IPS-NIHi11 (cell line): Measurements from ENCODE around the gene JAG2.

Source experiments
- DNase-seq: peaks from one replicate; pipeline ENCODE4 v3.0.0; 2012; ENCODE audit warnings: mixed read lengths, low spot score

The JAG2 gene

GRCh38 chr14:105168496-105168978, at the start of gene JAG2:
JAG2 (minus strand) TSS chr14:105168776; CDS start chr14:105168420, 356 bp downstream.
- peak; percentile 83 for DNase-seq

GRCh38 chr14:105217774-105218173, 49.2 kb upstream of the JAG2 start:
- no peak for DNase-seq

DNA sequence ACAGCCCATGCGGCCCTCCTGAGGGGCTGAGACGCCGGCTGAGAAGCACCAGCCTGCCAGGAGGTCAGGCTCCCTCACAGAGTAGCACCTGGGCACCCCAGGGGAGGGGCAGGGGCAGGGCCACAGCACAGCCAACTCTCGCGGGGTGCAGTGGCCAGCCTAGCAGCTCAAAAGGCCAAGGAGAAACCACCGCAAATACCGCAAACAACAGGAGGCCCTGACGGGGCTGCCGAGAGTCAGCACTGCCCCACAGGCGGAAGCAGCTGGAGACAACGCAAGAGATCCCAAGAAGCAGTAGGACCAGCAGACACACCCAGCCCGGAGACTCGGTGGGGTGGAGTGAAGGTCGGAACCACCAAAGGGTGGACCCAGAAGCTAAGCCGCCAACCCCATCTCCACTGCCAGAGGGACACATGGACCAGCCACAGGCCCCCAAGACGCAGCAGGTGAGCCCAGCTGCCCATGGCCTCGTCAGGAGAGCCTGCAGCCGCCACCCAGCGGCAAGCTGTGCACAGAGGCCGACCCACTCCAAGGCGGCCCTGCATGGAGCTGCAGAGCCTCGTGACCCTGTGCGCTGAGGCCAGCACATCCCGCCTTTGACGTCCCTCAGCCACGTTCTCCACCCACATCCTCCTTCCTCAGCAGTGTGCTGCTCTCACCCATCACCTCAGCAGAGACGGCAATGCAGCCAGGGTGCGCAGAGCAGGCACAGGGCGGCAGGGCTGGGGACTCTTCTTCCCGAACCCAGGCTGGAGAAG, 48.1 kb upstream of the JAG2 start:
- no peak for DNase-seq

DNA sequence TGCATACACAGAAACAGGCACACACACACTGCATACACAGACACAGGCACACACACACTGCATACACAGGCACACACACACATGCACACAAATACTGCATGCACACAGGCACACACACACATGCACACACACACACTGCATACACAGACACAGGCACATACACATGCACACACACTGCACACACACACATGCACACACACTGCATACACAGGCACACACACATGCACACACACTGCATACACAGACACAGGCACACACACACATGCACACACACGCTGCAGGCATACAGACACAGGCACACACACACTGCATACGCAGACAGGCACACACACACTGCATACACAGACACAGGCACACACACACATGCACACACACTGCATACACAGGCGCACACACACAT, 47.0 kb upstream of the JAG2 start:
- no peak for DNase-seq

DNA sequence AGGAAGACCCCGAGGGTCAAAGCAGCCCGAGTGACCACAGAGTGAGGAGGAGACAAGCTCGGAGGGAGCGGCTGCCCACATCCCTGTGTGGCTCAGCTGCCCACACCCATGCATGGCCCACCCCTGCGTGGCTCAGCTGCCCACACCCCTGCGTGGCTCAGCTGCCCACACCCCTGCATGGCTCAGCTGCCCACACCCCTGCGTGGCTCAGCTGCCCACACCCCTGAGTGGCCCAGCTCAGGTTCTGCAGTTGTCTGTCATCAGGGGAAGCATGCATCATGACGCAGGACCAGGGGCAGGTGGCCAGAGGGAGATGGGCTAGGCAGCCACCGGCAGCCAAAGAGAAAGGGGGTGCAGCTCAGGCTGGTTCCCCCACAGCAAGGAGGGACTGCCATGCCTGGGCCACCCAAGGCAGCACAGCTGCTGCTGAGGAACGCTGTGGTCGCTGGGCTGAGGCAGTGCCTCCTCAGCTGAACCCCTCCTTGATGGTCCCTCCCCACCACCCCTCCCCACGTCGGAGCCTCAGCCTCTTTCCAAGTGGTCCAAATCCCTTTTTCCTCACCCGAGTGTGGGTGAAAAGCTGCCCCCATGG, 45.8 kb upstream of the JAG2 start:
- no peak for DNase-seq

DNA sequence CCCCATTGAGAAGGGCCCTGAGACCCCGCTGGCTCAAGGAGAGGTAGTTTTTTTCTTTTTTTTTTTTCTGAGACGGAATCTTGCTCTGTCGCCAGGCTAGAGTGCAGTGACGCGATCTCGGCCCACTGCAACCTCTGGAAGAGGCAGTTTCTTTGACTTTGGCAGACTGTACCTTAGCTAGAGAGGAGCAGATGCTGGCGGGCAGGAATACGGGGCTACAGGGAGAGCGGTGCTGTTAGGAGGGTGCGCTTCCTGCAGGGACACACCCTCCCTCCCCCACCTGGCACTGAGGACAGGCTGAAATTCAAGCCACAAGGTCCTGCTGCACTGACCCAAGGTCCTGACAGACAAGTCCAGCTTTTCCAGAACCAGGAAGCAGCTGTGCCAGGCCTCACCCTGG, 44.8 kb upstream of the JAG2 start:
- DNase-seq, result no peak

GRCh38 chr14:105212541-105213300, 44.1 kb upstream of the JAG2 start:
- DNase-seq, result no peak

GRCh38 chr14:105211758-105212089, 43.1 kb upstream of the JAG2 start:
- DNase-seq, result no peak

DNA sequence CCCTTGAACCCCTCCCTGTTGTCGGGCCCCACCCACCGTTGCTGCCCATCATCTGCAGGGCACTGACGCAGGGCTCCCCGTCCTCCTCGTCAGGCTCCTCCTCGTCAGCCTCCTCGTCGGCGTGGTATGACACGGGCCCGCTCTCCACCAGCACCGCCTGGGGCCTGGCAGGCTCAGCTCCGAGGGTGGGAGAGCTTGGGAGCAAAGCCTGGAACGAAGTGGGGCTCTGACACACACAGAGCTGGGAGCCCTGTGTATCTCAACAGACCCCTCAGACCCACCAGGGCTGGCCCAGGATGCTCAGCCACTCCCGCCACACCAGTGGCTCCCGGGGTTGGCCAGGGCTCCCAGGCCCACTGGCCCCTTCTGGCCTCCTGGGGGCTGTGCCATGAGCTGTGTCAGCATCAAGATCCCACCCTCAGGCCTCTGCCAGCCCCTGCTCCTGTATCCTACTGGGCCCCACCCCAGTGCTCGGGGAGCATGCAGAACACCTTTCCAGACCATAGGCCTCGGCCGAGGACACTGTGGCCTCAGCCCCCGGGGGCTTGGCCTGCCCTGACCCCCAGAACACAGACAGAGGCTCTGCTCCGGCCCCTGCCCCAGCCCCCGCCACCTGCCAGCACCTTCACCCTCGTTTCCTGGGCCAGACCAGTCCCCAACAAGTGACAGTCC, 42.6 kb upstream of the JAG2 start:
- no peak for DNase-seq

DNA sequence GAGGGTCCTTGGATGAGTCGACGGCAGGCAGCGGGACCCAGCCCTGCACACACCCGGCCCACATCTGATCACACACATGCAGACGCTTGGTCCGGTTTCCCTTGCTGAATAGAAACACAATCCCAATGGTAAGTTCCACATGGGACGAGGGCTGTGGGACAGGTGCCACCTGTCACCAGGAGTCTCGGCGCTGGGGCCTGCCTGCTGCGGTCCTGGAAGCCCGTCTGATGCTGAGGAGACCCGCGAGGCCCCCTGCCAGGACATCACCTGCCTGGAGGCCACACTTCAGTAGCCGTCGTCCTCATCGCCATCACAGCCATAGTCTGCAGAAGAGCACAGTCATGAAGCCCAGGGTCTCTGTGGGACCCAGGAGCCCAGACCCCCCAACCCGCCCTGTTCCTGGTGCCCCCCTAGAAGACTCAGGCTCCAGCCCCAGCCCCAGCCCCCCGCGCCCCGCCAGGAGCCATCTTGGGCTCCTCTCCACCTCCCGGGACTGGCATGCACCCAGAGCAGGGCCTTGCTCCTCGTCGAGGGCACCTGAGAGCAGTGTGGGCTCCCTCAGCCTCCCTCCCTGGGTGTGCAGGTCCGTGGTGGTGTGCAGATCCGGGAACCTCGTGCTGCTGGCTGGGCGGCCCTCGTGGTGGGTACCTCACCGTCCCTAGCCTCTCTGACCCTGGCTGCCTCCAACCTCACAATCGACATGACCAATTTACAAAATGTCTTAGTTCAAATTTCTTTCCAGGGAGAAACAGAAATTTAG, 41.9 kb upstream of the JAG2 start:
- DNase-seq, result no peak

GRCh38 chr14:105209646-105210045, 41.1 kb upstream of the JAG2 start:
- DNase-seq, result no peak

GRCh38 chr14:105209091-105209490, 40.5 kb upstream of the JAG2 start:
- no peak for DNase-seq

- DNase-seq, result no peak
Measured at GRCh38 chr14:105208738-105209075, 40.1 kb upstream of the JAG2 start.

GRCh38 chr14:105207996-105208737, 39.6 kb upstream of the JAG2 start:
- no peak for DNase-seq

DNA sequence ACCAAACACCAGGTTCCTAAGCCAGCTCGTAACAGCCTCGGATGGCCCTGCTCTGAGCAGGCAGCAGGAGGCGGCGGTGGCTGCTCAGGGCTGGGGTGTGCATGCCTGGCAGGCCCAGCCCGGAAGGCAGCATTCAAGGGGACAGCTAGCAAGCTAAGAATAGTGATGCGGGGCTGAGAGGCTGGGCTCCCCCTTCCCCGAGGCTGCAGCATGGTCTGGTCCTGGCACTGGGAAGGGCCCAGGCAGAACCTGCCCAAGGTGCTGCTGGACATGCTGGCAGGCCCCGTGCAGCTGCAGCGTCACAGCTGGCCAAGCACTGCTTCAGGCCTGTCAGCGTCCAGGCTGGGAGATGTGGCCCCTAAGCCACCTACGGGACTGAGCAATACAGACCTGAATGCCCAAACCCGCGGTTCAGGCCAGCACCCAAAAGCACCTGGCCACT, 38.9 kb upstream of the JAG2 start:
- DNase-seq, result peak; percentile 75

DNA sequence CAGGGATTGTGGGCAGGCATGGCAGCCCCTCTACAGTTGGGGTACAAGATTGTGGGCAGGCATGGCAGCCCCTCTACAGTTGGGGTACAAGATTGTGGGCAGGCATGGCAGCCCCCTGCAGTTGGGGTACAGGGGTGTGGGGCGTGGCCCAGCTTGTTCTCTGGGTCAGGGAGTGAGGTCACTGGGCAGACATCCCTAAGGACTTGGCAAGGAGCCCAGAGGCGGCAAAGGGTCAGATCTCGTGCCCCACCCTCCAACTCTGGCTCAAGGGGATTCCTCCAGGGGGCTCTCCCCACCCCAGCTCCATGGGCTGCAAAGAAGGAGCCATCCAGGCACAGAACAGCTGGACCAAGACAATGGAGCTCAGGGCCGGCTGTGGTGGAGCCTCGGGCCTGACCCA, 38.3 kb upstream of the JAG2 start:
- DNase-seq, result no peak

- DNase-seq, result no peak
Measured at GRCh38 chr14:105205673-105206208, 37.2 kb upstream of the JAG2 start.

- DNase-seq, result no peak
Measured at GRCh38 chr14:105204931-105205672, 36.5 kb upstream of the JAG2 start.

GRCh38 chr14:105204206-105204930, 35.8 kb upstream of the JAG2 start:
- no peak for DNase-seq
